Stimulated activated CD4-positive, alpha-beta T cell treated with anti-CD3 and anti-CD28 coated beads, Interleukin-12 subunit alpha, Interleukin-12 subunit beta, amount 100 ng/mL, for 48 hours (primary cell): ENCODE data around the gene RCVRN.

Experiments
- DNase-seq, 3 donors: peaks; one replicate each; pipeline ENCODE4 v3.0.0-alpha.2; 2020; ENCODE audit warnings: low read depth in 2 of 3, low spot score in 1 of 3

RCVRN gene

DNA sequence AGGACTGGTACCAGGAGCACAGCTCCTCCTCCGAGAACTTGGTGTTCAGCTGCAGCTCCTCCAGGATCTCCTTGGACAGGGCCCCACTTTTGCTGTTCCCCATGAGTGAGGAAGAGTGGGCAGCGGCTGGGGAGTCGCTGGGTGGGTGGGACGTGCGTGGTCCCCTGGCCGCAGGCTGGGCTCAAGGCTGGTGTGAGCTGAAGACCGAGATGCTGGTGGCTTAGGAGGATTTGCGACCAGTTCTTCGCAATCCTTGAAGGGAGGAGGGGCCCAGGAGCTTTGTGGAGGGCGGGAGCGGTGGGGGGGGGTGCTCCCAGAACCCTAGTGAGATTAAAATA is at the start of gene RCVRN:
TSS of gene RCVRN (minus strand) at position 194 of the 338 bp plus-strand sequence. CDS start at position 103, 91 bp downstream.
- DNase-seq, result no peak

DNA sequence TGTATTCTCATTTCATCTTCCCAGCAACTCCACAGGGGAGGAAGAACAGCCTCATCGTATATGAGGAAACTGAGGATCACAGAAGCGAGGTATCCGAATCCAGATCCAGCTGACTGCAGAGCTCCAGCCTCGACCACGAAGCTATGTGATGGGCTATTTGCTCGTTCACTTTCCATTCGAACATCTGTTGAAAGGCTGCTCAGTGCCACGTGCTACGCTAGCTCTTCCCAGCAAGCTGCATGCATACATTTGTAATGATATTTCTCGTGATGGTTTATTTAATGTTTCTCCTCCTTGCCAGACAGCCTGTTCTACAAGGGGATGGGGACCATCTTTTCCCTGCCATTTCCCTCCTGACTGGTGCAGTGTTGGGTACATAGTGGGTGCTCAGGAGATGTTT is 48.4 kb upstream of the RCVRN start:
- no peak for DNase-seq

- DNase-seq, result no peak
Measured at GRCh38 chr17:9951803-9952202, 46.7 kb upstream of the RCVRN start.

DNA sequence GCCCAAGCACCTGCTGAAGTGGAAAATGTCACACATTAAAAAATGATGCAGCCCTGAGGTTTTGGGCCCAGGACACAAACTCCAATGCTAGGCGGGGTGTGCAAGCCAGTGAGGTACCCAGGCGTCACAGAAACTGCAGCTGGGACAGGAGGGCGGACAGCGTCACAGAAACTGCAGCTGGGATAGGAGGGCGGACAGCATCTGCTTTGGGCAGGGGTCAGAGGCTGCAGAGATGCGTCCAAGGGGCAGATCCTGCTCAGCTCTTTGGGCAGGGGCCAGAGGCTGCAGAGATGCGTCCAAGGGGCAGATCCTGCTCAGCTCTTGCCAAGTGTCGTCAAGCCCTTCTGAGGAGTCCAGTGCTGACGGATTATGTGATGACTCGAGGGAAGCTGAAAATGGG is 43.9 kb upstream of the RCVRN start:
- no peak for DNase-seq

DNA sequence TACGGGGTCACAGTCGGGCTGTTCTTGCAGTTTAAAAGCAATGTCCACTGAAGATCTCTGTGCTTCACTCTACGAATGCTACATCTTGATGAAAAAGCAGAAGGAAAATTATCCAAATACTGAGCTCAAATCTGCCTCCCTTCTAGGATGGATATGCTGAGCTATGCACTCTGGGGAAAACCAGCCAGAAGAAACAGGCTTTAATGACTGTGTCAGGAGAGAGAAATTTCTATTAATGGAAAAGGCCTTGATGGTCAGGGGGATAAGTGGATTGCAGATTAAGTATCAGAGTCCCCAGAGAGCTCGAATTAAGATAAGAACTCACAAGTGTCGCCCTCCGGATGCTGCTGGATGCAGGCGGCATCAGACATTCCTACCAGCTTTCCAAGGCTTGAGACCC is 39.6 kb upstream of the RCVRN start:
- DNase-seq, result no peak

DNA sequence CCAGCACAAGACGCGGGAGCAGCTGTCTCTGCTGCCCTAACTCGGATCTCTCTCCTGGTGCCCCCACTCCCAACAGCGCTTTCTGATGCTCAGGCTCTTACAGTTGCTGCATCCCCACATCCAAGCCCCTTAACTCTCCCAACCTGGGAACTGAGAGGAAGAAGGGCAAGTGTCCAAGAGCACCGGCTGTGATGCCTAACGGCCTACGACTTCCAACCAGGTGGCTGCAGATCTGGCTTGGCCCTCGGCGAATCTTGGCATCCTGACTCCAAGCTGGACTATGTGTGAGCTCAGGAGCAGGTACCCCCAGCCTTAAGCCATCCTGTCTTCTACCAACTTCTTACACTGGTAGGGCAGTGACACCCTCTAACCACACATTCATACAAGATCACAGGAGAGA is 38.3 kb upstream of the RCVRN start:
- DNase-seq, result no peak

DNA sequence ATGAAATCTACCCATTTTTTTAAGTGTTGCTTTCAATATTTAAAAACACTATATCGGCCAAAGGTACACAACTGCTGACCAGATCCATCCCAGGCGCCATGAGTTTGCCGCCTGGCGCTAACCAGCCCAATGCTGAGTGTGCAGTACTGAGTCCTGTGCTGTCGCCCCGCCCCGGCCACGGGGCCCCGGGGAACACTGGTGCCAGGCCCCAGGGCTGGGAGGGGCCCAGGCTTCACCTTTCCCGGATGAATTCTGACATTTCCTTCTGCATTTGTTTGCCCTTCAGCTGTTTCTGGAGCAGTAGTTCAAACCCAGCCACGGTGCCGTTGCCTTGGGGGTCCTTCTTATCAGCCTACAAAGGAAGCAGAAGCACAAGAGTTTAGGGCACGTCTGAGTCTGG is 37.8 kb upstream of the RCVRN start:
- DNase-seq, result no peak

GRCh38 chr17:9941305-9941704 is 36.2 kb upstream of the RCVRN start:
- DNase-seq, result no peak

- DNase-seq, result no peak
Measured at GRCh38 chr17:9940841-9941240, 35.8 kb upstream of the RCVRN start.

DNA sequence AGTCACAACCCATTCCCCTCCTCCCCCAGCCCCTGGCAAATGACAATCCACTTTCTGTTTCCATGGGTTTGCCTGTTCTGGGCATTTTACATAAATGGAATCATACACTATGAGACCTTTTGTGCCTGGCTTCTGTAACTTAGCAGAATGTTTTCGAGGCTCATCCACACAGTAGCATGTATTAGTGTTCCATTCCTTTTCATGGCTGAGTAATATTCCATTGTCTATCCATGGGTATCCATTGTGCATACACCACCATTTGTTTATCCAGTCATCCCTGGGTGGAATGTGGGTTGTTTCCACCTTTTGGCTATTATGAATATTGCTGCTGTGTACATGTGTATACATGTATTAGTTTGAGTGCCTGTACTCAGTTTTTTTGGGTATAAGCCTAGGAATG is 33.7 kb upstream of the RCVRN start:
- no peak for DNase-seq

GRCh38 chr17:9937901-9938300 is 32.8 kb upstream of the RCVRN start:
- no peak for DNase-seq

DNA sequence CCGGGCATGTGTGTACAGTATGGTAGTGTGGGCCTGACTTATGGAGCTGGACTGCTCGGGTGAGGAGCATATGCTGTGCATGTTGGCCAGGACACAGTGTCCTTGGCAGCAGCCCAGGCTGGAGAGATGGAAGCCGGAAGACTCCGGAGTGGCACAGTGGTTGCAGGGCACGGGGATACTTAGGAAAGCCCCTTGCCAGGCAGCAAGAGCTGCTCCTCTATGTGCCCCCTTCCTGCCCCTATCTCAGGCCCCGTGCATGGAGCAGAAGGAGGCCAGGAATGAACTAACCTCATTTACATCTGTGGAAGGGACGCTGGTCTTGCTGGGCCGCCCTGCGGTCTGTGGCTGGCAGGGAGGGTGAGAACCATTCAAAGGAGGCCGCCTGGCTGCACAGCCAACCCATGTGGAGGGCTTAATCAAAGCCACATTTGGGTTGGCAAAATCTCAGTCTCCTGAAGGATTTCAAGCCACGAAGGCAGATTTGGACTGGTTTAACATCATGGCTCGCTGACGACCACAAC is 32.2 kb upstream of the RCVRN start:
- DNase-seq, result no peak

DNA sequence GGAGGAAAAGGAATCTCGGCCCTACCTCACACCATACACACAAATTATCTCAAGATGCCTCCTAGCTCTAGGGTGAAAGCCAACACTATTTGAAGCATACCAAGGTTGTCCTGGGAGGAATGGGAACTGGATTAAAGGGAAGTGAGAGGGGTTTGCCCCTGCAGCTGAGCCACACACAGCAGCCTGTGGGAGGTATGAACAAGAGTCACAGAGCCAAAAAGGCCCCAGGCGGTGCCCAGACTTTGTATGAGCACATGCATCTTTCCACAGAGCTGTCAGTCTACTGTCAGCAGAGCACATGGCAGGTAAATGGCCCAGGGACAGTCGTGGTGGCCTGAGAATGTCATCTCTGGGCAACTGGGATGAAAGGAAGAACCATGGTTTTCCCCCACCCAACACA is 31.0 kb upstream of the RCVRN start:
- DNase-seq, result no peak

GRCh38 chr17:9935408-9935807 is 30.3 kb upstream of the RCVRN start:
- no peak for DNase-seq

DNA sequence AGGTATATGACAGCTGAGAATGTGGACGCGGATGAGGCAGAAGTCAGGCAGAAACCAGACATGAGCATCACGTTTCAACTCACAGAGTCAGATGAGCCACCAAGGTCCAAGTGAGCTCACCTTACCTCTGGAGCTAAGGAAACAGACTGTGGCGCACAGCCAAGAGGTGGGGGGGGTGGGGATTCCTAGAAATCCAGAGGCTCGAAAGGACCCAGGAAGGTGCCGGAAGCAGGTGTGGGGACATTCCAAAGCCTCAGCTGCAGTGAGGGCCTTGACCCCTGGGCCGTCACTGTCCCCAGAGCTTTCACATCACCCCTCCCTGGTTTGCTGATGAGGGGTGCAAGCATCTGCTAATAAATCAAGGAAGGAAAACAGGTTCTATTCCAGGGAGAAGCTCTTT is 29.3 kb upstream of the RCVRN start:
- DNase-seq, result no peak

DNA sequence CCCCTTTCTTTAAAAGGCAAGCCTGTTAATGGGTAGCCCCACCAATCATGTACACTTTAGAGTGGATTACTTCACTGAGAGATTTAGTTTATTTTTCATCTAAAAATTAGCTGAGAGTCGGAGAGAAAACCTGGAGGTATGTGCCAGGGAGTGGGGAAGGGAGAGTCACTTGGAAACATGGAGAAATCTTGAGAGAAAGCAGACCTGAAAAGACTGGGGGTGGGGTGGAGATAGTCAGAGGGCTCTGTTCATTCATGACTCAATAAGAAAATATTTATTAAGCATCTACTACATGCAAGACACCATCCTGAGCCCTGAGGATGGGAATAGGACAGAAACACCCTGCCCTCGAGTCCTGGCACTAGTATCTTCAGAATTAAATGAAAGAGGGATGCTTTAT is 27.4 kb upstream of the RCVRN start:
- DNase-seq, result no peak

DNA sequence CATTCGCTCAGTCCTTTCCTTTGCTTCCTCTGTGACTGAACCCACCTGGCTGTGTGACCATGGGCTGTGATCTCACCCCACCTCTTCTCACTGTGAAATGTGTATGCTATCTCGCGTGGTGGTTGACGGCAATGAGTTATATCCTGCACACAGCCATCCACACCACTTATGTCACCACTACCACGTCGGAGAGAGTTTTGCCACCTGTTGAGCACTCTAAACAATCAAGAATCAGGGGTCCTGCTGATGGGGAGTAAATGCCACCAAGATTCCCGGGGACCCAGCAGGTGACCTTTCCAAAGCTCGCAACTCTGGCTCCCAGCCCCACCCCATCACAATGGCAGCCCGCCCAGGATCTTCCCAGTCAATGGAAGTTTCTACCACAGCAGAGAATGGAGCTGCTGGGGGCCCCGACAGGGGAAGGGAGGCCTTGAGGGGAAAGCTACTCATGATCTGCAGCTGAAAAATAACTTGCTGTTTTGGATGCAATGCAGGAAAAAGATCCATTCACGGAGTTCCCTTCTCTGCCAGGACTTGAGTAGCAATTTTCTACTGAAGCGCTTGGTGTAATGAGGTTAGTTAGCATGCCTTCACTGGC is 26.2 kb upstream of the RCVRN start:
- no peak for DNase-seq

GRCh38 chr17:9929871-9930270 is 24.8 kb upstream of the RCVRN start:
- DNase-seq, result no peak

- DNase-seq, result no peak
Measured at GRCh38 chr17:9928601-9929333, 23.7 kb upstream of the RCVRN start.

DNA sequence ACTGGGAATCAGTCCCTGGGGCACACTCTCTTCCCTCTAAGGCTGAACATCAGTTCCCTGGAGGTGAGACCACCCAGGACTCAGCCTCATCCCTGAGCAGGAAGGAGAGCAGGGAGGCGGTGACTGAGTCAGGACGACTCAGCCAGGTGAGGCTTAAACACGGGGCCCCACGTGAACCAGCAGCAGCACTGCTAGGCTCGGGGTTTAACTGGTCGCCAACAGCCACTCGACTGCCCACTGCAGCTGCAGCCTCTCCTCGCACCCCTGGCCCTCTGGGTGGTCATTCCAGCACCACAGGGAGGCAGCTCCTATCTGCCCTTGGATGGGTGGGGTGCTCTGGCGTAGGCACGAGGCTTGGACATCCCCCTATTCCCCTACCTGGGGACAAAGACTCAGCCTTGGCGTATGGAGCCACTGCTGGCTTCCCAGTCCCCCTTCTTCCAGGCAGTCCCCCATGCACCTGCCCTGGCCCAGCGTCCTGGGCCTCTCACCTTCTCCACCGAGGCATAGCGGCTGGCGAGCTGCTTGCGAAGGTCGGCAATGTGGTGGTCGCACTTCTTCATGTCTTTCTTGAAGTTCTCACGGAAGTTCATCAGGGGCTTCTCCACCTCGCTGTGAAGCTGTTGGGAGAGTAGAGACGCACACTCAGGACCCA is 21.2 kb upstream of the RCVRN start:
- no peak for DNase-seq

DNA sequence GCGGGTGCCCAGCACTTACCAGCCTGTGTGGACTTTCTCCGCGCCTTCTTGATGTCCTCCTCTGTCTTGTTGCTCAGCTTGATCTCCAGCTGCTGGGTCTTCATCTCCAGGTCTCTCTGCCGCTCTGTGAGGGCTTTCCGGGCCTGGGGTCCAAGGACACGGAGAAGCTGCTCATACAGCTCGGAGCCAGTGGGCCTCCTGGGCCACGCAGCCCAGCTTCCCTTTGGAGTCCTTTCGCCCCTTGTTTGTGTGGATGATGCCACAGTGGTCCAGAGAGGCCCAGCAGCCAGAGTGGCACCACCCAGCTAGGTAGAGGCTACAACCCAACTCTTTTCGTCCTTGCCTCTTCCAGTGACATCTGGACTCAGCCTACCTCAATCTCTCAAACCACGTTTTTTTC is 20.4 kb upstream of the RCVRN start:
- no peak for DNase-seq

- DNase-seq, result peak in 1 of 3 donors; percentile 35
Measured at GRCh38 chr17:9924735-9925191, 19.7 kb upstream of the RCVRN start.
